Measurements from ENCODE around the gene RANBP9.

Gene RANBP9

DNA sequence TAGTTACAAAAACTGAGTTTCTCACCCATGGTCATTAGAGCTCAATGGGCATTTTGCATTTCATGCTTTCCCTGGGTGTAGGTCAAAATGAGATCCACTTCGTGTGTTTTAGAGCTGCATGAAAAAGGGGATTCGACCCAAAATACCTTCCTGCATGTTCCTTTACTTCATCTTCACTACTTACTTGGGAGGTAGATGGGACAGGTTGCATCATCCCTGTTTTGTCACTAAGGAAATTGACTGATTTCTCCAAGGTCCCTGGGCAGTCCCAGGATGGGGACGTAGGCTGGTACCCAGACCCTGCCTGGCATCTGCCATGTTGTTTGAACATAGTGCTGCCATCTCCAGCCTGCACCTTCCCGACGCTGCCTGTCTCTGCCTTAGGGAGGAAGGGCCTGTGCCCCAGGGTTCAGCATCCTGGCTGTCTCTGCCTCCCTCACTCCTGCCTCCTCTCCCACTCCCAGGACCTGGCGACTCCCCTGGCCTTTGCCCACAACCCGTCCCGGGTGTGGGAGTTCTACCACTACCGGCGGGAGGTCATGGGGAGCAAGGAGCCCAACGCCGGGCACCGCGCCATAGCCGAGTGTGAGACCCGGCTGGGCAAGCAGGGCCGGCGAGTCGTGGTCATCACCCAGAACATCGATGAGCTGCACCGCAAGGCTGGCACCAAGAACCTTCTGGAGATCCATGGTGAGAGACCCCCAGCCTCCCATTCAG lies 120.3 kb downstream of the RANBP9 start:
- DNase-seq = no peak

DNA sequence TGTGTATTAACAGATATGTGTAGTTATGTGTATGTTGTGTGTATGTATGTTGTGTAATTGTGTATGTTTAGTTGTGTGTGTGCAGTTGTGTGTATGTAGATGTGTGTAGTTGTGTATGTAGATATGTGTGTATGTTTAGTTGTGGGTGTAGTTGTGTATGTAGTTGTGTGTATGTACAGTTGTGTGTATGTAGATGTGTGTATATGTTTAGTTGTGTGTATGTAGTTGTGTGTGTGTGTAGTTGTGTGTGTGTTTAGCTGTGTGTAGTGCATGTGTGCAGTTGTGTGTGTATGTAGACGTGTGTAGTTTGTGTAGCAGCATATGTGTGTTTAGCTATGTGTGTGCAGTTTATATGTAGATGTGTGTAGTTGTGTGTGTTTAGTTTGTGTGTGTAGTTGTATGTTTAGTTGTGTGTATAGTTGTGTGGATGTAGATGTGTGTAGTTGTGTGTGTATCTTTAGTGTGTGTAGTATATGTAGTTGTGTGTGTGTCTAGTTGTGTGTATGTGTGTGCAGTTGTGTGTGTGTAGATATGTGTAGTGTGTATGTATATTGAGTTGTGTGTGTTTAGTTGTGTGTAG lies 121.0 kb downstream of the RANBP9 start:
- no peak for DNase-seq

DNA sequence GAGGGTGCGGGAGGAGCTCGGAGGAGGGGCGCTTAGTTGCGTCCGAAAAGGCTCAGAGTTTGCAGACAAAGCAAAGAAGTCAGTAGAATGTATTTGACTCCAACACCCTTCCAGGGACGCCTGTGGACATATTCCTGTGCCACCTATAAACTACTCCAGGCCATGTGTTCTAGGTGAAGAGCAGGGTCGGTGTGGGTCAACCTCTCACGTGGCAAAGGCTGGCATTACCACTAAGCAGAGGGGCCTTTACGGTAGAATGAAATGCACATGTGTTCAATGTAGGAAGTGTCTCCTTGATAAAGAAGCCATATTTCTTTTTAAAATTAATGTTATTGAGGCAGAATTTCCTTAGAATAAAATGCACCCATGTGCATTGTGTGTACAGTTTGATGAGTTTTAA lies 121.8 kb downstream of the RANBP9 start:
- no peak for DNase-seq

DNA sequence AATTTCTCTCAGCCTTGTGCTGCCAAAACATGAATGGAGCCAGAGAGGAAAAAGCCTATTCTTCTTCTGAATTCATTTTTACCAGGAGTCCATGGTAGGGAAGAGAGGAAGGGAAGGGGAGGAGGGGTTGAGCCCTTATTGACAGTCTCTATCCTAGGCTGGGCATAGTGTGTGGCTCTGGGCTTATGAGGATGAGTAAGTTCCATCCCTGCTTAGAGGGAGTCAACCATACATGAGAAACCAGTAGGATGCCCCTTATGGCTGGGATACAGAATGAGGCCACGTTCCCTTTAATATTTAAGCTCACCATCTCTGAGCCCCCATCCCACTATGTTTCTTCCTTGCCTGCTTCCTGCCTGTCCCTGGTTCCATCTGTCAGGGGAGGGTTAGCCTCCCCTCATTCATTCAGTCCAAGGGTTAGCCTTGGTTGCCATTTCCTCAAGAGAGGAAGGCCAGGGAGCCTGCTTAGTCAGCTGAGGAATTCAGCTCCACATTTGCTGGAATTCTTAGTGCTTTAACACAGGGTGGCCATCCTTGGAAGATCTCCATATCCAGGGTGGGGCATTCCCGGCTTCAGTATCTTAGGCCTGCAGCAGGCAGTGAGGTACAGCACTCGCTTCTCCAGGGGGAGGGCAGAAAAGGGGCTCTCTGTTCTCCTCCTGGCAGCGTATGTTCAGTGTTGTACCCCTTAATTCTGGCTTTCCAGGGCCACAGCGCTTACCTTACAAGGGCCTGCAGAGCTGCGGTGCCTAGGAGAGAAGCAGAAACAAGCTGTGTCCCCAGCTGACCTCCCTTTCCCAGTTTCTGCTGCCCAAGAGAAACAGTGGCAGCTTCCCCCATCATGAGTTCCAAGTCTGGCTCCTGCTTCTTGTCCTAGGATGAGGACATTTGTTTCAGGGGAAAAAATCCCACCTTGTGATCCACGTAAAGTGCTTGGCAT lies 124.8 kb downstream of the RANBP9 start:
- DNase-seq = no peak

DNA sequence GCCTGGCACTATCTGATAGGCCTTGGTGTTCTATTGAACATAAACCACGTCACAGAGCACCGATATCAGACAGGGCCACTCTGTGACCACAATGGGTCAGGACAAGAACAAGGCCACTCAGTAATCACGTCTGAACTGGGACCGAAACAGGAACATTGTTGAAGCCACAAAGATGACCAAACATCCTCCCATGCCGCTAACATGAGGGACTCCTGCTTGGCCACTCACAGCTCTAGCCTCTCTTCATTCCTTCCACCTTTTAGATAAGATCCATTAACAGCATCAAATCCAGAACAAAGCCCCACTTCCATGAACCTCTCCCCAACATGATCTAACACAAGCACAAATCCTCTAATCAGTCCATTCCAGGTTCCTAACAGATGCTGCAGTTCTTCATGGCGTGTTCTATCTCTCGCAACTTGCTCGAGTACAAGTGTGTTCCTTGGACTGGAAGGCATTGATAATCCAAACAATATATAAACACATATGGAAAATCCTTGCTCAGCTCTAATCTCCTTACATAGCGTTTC lies 129.9 kb downstream of the RANBP9 start:
- DNase-seq = no peak

DNA sequence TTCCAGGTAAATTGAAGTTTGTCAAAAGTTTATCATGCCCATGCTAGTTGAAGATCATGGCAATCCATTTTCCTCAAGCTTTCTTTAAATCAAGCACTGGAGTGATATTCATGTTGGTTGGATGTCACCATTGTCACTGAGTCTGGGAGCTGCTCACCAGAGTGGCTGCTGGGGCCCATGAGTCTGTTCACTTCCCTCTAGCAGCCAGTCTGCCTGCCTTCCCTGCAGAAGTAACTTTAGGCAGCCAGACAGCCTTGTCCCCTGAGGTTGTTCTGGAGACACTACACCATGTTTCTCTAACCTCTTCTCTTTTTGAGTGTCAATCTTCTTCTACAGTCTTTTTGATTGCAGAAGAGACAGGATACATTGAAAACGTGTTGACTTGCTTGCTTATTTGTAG lies 131.7 kb downstream of the RANBP9 start:
- DNase-seq = no peak

DNA sequence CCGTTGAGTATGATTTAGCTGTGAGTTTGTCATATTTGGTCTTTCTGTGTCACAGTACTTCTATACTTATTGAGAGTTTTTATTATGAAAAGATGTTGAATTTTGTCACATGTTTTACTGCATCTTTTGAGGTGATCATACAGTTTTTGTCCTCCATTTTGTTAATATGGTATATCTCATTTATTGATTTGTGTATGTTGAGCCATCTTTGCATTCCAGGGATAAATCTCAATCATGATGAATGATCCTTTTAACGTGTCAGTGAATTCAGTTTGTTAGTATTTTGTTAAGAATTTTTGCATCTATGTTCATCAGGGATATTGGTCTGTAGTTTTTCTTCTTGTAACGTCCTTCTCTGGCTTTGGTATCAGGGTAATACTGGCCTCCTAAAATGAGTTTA lies 133.7 kb downstream of the RANBP9 start:
- DNase-seq = no peak

DNA sequence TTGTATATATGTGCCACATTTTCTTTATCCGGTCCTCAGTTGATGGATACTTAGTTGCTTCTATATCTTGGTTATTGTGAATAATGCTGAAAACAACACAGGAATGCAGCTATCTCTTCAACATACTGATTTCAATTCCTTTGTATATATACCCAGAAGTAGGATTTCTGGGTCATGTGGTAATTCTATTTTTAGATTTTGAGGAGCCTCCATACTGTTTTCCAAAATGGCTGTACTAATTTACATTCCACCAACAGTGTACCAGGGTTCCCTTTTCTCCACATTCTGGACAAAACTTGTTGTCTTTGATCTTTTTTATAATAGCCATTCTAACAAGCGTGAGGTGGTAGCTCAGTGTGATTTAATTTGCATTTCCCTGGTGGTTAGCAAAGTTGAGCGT lies 135.6 kb downstream of the RANBP9 start:
- DNase-seq = no peak

DNA sequence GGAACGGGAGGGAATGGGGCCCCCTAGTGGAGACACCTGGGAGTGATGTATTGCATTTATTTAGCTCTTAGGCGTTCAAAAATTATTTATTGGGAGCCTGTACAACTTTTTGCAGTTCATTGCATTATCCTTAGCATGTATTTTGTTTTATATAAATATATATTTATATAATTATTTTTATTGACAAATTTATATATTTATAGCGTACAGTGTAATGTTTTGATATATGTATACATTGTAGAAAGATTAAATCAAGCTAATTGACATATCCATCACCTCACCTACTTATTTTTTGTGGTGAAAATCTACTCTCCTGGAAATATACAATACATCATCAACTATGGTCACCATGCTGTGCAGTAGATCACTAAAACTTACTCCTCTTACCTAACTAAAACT lies 136.3 kb downstream of the RANBP9 start:
- DNase-seq = no peak

DNA sequence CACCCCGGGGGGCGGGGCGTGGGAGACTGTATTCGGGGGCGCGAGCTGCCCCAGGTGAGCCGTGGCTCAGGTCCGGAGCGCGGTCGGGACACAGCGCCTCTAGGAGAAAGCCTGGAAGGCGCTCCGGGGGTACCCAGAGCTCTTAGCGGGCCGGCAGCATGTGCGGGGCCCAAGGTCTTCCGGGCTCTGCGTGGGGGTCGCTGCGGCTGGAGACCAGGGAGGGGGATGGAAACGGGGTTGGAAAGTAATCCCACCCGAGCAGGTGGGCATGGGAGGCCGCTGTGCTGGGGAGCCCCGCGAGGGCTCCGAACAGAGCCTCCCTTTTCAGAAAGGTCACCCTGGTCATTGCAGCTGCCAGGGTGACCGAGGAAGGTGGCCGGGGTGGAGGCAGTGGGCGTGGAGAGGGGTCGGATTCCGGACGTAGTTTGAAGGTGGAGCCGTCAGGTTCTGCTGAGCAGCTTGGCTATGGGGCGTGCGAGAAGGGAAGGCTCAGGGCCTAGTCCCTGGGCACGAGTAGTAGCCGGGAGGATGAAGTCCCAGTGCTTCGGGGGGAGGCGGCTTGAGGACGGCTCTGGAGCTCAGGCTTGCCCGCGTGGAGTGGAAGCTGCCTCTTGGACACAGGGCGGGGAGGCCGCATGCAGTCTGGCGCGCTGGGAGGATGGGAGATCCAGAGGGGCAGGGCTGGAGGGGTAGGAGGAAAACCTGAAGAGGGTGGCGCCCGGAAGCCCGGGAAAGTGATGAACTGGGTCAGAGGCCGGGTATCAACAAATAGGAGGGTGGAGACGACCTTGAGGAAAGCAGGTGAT lies 136.9 kb downstream of the RANBP9 start, which contains the start of gene SIRT5:
SIRT5 (plus strand) TSS at position 31 of the 806 bp plus-strand sequence. CDS start 9,510 bp downstream, outside the sequence.
- DNase-seq = peak; percentile 73

DNA sequence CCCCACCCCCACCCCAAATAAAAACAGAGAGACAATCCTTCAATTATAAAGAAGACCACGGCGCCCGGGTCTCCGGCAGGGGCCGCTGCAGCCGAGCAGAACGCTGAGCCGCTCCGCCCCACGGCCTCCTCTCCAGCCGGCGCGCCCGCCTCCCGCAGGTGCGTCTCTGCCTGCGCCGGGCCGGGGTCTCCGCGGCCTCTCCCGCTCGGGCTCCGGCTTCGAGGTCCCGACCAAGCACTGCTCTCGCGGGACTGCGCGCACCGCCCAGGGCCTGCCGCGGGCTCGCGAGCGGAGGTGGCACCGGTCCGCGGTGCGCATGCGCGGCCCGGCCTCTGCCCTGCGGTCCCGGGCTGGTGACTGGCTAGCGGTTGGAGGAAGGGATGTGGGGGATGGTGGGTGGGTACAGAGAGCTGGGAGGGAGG lies 137.5 kb downstream of the RANBP9 start:
- peak; percentile 92 for DNase-seq

DNA sequence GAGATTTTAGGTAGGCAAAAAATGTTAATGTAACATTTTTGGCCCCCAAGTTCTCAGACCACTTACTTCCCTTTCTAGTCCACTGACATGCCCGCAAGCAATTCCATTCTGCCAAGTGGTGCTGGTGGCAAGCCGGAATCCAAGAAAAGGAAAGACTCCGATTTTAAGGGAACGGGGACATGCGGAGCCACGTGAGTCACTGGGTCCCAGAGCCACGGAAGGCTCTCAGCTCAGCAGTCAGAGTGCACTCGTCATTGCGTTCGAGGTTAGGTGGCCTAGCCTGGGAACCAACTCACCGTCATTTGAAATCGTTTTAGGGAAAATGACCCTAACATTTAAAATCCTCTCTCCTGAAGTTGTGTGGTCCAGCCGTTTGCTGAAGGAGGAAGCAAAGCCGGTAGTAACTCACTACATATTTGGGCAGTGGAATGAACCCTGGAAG lies 137.9 kb downstream of the RANBP9 start:
- DNase-seq = no peak

DNA sequence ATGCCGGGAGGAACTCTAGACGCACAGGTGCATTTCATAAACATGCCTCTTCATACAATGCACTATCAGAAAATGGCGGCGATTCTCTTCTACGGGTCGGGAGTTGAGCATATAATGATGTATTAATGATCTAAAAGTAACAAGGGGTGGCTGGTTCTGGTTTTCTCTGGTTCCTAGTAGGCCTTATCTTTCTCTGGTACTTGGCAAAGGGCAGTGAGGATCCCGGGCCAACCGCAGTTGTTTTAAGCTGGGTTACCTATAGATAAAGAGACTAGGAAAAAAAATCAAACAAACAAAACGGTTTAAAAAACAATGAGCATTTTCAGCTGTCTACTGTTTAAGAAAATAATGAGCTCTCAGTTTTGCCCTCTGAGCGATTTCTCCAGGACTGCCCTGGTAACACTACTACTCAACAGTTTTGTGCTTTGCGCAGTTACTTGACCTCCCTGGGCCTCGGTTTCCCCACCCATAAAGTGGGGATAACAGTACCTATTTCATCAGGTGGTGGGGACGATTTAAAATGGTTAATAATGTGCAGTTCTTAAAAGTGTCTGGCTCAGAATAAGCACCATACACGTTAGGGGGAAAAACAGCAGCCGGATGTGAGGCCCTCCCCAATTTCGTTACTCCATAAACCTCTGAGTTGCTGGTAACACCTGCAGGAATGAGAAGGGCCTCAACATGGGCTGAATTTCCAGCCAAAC lies 138.5 kb downstream of the RANBP9 start:
- DNase-seq = no peak

DNA sequence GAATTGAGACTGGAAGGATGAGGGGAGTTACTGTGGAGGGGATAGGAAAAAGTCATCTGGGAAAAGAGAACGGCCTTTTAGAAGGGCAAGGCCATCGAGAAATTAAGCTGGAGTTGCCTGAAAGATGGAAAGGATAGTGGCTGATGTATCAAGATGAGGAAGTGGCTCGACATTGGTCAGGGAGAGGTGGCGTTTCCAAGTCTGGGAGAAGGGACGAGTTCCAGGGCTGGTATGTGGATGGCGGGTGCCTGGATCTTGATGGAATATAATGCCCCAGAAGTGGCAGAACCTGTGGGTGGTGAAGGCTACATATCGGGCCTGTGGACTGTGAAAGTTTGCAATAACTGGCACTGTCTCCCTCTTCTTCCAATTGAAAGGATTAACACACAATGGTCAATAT lies 139.4 kb downstream of the RANBP9 start:
- DNase-seq = no peak

Data from activated naive CD4-positive, alpha-beta T cell treated with anti-CD3 and anti-CD28 coated beads, Interleukin-2, amount 50 U/mL, for 16 hours (primary cell).